GM21529 (cell line): Measurements from ENCODE around the gene GNAO1.

Source experiments
- ATAC-seq: cut with Tn5 transposase; IDR thresholded peaks from one replicate; pipeline ENCODE4 v1.9.1; 2021; ENCODE audit not compliant: unreplicated experiment

GNAO1 gene

DNA sequence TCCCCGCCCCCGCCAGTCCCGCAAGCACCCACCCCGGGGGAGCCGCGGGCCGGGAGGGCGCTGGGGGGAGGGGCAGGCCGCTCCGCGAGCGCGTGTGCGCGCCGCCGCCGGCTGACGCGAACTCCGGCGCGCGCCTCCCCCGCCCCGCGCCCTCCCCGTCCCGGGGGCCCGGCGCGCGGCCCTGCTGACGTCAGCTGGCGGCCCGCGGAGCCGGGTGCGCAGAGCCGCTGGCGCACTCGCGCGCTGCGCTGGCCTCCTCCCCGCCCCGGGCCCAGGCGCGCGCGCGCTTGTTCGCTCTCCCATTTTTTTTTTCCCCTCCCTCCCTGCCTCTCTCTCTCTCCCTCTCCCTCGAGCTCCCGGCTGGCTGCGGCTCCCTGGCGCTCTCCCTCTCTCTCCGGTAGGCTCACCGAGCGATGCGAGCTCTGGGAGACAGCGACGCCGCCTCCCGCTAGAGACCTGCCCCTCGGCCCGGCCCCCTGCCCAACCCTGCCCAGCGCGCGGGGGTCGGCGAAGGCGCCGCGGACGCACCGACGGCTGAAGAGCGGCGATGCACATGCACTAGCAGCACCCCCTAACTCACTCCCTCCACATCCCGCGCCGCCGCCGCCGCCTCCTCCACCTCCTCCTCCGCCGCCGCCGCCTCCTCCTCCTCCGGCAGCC lies at the start of gene GNAO1:
TSS of gene GNAO1 (plus strand) at position 334 of the 660 bp plus-strand sequence. CDS start 747 bp downstream, outside the sequence.
- ATAC-seq = no peak

GRCh38 chr16:56143666-56144065 lies 47.6 kb upstream of the GNAO1 start:
- no peak for ATAC-seq

GRCh38 chr16:56145369-56145768 lies 45.9 kb upstream of the GNAO1 start:
- no peak for ATAC-seq

GRCh38 chr16:56151621-56152020 lies 39.7 kb upstream of the GNAO1 start:
- ATAC-seq = no peak

- no peak for ATAC-seq
Observed at GRCh38 chr16:56161658-56162057, 29.6 kb upstream of the GNAO1 start.

DNA sequence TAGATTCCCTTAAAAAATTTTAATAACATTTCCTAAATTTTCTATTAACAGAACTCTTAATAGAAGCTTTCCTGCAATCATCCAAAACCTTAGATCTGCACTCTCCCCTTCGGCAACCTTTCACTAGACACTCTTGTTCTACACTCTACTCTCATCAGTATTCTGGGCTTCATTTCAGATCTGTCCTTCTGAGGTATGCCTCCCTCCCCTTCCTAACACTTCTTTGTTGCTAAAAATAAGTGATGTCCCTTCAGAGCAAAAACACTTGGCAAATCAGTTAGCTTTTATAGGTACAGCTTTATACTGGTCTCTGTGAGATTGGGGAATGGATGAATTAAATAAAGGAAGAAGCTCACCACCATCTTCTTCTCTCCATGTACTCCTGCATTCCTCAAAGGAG lies 28.2 kb upstream of the GNAO1 start:
- no peak for ATAC-seq

DNA sequence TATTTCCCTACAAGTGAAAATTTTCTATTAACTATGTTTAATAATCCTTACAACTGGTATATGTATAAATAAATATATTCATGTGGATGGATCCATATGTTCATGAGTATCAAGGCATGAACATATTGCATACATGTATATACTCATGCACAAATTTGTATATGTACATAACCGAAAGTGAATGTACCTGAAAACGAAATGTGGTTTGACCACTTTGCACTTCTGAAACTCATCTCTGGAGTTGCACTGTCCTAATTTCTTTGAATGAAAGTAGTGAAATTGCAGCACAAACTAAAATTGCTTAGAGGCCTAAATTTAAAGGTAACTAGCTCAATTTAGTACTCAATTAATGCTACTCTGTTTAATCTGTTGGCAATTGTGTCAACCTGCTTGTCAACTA lies 27.4 kb upstream of the GNAO1 start:
- peak; percentile 72 for ATAC-seq

GRCh38 chr16:56164636-56165035 lies 26.7 kb upstream of the GNAO1 start:
- no peak for ATAC-seq

- ATAC-seq = no peak
Observed at GRCh38 chr16:56174411-56174810, 16.9 kb upstream of the GNAO1 start.

DNA sequence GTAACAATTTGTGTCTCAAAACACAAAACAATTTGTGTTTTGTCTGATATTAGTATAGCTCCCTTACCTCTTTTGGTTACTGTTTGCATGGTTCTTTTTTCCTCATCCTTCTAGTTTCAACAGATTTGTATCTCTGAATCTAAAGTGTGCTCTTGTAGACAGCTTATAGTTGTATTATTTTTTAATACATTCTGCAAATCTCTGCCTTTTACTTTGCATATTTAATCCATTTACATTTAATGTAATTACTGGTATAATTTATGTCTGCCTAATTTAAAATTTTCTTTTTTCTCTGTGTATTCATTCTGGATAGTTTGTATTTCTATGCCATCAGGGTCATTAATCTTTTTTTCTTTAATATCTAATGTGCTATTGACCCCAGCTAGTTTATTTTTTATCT lies 9.9 kb upstream of the GNAO1 start:
- ATAC-seq = no peak

GRCh38 chr16:56183266-56183665 lies 8.0 kb upstream of the GNAO1 start:
- ATAC-seq = no peak

GRCh38 chr16:56190048-56190676 lies 1.1 kb upstream of the GNAO1 start:
- no peak for ATAC-seq

DNA sequence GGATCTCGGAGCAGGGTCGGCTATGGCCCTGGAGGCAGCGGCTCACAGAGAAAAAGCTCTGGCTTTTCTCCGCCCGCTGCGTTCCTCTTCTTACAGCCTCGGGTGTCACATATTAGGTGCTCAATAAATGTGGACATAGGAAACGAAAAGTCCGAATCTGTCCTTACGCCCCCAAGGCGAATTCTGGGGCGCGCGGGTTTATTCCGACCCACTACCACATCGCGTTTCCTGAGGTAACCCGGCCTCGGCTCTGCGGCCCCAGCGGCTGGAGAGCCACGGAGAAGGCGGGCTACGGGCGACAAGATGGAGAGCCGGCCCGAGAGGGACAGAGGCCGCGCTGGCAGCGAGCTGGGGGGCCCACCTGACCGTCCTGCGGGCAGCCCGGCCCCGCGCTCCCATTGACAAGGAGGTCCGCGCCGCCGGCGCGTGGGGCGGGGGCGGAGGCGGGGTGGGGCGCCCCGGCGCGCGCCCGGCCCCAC lies 573 bp upstream of the GNAO1 start:
- ATAC-seq = no peak

DNA sequence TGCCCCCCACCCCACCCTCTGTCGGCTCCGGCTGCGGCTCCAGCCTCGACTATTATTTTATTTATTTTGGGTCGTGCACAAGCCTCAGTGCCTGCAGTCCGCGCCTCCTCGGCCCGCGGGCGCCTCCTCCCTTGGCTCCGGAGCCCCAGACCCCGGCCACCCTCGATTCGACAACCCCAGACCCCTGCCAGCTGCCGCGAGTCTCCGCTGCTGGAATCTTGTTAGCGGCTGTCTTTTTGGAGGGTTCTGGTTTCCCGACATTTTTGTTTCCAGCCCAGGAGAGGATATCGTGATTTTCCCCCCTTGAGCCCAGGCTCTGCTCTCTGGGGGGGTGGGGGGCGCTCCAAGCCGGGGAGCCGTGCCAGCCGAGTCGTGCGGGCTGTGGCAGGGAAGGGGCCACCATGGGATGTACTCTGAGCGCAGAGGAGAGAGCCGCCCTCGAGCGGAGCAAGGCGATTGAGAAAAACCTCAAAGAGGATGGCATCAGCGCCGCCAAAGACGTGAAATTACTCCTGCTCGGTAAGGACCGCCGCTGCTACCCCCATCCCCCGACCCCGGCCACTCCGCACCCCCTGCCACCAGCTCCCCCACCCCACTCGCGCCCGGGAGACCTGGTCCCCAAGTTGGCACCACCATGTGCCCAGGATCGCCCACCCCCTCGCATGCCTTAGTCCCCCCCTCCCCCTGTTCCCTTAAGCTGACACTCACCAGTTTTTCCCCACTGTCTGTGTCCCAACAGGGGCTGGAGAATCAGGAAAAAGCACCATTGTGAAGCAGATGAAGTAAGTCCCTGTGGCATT lies 746 bp downstream of the GNAO1 start:
- ATAC-seq = no peak

- no peak for ATAC-seq
Observed at GRCh38 chr16:56192635-56192945, 1.3 kb downstream of the GNAO1 start.

DNA sequence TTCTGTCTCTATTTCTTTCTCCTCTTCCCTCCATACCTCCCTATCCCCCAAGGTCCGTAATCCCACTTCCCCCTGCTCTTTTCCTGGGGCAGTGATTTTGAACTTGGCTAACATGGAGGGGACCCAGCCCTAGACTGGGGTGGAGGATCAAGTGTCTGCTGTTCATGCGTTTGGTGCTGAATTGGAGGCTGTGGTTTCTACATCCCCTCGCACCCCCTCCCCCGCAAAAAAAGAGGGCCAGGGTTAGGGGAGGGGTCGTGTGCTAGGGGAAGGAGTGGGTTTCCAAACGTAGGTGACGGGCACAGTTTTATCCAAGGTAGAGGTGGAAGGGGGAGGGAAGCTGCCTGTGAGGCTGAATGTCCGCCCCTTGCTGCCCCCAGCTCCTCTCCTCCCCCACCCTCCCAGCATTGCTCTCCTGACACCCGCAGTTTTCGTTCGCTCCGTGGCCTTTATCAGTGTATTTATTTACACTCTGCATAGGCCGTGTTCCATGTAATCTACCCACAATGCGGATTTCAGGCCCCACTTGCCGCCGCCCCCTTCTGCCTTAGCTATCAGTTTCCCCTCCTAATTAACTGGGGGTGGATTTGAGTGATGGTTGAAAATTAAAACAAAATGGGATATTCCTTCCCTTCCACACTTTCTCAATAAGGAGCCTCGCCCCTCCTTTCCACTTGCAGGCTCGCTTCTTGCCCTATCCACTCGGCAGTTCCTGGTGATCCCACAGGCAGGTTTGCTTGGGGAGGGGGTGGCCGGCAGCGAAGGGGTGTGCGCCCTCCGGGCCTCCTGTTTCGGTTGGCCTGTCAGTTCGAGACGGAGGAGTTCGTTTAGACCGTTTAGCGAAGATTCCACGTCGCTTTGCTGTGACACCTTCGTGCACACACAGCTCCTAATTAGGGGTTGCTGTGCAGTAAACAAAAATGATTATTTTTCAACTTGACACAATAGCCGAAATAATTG lies 2.0 kb downstream of the GNAO1 start:
- no peak for ATAC-seq

GRCh38 chr16:56193951-56194726 lies 2.9 kb downstream of the GNAO1 start:
- ATAC-seq = no peak

DNA sequence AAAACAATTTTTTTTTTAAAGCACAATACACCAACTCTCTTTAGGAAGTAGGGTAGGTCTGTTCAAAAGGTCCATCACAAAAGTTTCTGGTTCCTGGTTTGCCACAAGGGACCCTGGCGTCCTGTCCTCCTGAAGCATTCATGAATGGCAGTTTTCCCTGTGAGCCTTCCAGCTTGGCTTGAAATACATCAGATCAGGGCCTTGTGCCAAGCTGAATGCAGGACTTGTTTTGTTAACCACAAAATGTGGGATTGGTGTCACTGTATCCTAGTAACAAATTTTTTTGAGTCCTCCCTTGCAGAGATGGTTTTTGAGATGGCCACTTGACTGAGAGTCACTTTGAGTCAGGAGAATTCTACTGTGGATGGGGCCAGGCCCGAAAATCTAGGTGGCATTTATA lies 3.9 kb downstream of the GNAO1 start:
- ATAC-seq = no peak

- ATAC-seq = no peak
Observed at GRCh38 chr16:56196381-56196780, 5.1 kb downstream of the GNAO1 start.
